HG03469 (cell line): ENCODE measurements around the gene PDGFRB.

ENCODE experiments used
- ATAC-seq: cut with Tn5 transposase; IDR thresholded peaks from one replicate; pipeline ENCODE4 v1.9.1; 2021; ENCODE audit warnings: mild to moderate bottlenecking, moderate library complexity, moderate number of reproducible peaks; ENCODE audit not compliant: unreplicated experiment

The PDGFRB gene

DNA sequence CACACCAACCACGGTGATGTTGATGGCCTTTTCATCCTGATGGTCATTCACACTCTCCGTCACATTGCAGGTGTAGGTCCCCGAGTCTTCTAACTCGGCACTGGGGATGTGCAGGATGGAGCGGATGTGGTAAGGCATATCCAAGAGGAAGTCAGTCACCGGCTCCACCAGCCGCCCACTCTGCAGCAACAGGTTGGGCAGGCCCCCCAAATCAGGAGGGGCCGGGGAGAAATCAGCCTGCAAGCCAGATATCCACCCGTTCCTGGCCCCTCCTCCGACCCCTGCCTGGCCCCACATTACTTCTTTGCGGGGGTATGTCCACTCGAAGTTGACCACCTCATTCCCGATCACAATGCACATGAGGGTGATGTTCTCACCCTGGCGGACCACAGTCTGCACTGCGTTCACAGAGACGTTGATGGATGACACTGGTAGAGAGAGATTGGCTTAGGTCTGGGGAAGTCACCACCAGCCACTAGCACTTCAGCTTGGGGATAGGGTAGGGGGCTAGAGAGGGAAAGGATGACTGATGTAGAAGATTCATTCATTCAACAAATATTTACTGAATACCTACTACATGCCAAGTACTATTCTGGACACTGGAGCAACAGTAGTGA, 22.0 kb downstream of the PDGFRB start:
- ATAC-seq: no peak

GRCh38 chr5:150132740-150133139, 22.9 kb downstream of the PDGFRB start:
- ATAC-seq: no peak

- no peak for ATAC-seq
Measured at GRCh38 chr5:150131978-150132694, 23.5 kb downstream of the PDGFRB start.

DNA sequence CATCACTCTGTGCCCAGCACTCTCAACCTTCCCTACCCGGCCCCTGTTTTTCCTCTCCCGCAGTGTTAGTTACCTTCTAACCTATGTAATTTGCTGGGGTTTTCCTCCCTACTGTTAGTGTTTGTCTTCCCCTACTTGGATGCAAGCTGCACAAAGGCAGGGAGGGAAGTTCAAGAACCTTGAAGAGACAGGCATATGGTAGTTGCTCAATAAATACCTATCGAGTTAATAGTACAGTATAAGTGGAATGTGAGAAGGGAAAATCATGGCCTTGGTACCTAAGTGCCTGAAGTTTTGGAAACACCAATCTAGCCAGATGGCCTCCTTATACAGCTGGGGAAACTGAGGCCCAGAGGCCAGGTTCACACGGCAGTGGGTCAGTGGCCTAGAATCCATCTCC, 24.2 kb downstream of the PDGFRB start:
- ATAC-seq: no peak

DNA sequence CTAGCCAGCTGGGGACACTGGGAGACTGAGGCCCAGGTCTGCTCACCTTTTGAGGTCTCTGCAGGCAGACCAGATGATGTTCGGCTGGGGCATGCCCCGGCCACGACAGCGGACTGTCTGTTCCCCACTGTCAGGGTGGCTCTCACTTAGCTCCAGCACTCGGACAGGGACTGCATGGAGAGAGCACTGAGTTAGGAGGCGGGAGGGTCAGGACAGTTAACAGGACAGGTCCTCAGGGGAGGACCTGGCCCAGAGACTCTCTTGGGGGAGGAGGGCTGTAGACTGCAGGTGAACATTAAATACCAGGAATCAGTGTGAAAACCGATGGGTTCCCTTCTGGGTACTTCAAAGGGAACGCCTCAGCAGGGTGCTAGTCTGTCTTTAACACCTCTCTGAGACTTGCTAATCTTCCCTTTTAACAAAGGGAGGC, 25.1 kb downstream of the PDGFRB start:
- ATAC-seq: no peak

- no peak for ATAC-seq
Measured at GRCh38 chr5:150129813-150130492, 25.7 kb downstream of the PDGFRB start.

DNA sequence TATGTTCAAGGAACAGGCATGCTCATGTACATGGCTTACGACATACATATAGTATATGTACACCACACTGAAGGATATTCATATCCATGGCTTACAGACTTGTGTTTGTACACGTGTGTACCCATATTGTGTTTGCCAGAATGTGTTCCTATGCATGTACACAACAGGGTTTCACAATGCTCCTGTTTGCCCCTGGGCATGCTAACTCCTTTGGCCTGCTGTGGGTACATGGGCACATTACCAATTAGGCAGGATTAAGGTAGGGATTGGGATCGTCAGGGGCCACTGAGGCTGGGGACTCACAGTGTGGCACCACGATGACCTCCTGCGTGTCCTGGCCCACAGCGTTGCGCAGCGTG, 26.2 kb downstream of the PDGFRB start:
- no peak for ATAC-seq

- no peak for ATAC-seq
Measured at GRCh38 chr5:150126921-150127265, 28.8 kb downstream of the PDGFRB start.

DNA sequence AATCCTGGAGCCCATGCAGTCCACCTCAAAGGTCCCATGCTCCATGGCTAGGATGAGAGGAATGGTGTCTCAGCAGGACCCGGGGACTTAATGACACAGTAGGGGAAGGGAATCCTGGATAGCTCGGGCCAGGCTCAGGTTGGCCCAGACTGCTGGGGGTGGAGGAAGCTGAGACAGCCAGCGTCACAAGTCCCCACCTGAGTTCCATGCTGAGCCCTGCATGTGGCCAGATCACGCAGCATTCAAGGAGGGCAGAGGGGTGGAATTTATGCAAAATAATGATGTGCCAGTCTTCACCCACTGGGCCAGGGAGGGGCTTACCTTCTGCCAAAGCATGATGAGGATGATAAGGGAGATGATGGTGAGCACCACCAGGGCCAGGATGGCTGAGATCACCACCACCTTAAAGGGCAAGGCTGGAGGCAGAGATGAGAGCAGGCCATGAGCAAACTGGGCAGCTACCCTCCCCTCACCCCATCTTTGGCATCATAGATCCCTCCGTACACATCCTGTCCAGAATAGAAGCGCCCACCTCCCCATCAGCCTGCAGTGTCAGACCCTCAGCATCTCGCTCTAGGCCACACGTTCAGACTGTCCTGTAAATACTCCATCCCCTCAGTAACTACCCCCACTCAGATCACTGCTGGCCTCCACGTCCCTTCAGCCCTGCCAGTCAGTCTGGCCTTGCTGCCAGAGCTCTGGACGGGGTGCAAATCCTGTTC, 29.3 kb downstream of the PDGFRB start:
- ATAC-seq: no peak

- ATAC-seq: no peak
Measured at GRCh38 chr5:150125334-150125733, 30.3 kb downstream of the PDGFRB start.

DNA sequence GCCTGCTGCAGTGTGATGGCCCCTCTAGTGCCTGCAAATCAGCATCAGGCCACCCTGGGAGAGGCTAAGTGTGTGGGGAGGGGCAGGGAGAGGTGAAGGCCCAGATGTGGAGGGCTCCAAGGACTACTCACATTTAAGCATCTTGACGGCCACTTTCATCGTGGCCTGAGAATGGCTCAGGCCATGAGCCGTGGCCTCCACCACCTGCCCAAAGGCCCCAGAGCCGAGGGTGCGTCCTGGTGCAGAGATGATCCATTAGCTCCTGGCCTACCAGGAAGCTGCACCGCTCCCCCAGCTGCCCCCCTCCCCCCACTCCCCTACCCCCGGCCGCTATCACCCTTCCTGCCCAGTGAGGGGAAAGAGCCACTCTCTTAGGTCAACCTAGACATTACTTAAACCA, 31.0 kb downstream of the PDGFRB start:
- ATAC-seq: no peak

DNA sequence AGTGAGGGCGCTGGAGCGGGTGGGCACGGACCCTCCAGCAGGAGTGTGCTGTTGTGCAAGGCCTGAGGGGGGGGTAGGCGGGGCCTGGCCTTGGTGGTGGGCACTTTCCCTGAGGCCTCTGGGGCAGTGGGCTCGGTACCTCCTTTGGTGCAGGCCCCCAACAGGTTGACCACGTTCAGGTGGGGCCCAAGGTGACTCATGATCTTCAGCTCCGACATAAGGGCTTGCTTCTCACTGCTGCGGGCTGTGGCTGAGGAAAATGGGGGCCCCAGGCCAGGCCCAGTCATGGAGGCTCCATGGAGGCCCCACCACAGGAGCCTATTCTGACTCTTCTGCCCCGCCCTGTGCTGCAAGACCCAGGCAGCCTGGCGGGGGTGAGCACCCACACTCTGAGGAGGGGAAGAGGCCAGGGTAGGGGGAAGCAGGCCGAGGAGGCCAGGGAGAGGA, 31.5 kb downstream of the PDGFRB start:
- ATAC-seq: no peak

- no peak for ATAC-seq
Measured at GRCh38 chr5:150123542-150123941, 32.1 kb downstream of the PDGFRB start.

GRCh38 chr5:150122536-150123481, 32.8 kb downstream of the PDGFRB start:
- no peak for ATAC-seq

DNA sequence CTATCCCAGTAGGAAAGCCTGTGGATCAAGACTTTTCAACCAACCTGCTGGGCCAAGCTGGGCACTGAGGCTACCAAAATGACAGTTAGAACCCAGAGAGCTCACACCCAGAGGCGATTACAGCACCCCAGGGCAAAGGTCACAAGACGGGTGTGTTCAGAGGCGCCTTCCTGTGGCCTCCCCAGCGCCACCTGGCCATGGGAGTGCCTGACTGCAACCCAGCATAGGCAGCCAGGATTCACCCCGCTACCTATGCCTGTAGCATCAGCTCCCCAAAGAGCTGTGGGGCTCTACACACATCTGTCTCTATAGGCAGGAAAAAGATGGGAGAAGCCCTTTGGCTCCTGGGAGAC, 33.5 kb downstream of the PDGFRB start:
- peak; percentile 65 for ATAC-seq

DNA sequence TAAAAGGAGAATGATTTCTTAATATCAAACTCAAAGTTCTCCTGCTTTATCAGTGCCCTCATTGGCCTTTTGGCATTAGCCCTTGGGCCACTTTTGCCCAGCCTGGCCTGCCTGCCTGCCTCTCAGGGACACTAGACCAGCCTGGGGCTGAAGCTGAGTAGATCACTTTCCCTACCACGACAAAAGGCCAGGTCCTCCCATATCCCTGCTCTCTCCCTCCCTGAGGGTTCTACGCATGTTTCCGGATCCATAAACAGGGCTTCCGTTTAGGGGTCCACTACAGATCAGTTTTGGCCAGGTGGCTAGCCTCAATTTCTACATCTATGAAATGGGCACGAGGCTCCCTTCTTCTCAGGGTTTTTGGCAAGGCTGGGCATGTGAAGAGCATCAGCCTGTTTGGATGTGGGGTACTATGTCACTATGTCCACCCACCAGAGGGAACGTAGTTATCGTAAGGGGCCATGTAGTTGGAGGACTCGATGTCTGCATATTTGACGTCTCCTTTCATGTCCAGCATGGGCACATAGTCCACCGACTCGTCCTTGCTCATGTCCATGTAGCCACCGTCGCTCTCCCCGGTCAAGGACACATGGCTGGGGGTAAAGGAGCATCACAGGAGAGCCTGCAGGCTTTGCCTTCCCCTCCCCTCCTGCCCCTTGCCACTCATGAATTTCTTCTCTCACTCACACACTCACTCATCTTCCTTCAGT, 34.0 kb downstream of the PDGFRB start:
- ATAC-seq: no peak

- no peak for ATAC-seq
Measured at GRCh38 chr5:150120617-150121447, 34.8 kb downstream of the PDGFRB start.

DNA sequence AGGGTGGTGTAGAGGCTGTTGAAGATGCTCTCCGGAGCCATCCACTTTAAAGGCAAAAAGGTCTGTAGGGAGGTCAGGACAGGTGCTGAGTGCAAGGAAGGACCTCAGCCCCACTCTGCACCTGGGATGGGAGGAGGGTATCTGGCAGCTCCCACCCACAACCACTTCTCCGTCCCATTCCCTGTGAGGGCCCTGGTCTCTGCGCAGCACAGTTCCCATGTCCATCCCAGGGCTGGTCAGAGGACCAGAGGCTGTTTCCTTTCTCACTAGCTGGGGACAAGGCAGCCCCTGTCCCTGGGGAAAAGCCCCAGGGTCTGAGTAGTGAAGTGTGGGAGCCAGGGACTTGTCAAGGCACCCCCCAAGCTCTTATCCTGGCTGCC, 35.6 kb downstream of the PDGFRB start:
- ATAC-seq: no peak

- no peak for ATAC-seq
Measured at GRCh38 chr5:150119421-150120061, 36.1 kb downstream of the PDGFRB start.
